ENCODE measurements around the gene AK2.
"Not testable (repeated sequence)": the region's sequence is repeated elsewhere in the genome, so short reads cannot be mapped to it uniquely, and the experiment has no call there.

Gene AK2

DNA sequence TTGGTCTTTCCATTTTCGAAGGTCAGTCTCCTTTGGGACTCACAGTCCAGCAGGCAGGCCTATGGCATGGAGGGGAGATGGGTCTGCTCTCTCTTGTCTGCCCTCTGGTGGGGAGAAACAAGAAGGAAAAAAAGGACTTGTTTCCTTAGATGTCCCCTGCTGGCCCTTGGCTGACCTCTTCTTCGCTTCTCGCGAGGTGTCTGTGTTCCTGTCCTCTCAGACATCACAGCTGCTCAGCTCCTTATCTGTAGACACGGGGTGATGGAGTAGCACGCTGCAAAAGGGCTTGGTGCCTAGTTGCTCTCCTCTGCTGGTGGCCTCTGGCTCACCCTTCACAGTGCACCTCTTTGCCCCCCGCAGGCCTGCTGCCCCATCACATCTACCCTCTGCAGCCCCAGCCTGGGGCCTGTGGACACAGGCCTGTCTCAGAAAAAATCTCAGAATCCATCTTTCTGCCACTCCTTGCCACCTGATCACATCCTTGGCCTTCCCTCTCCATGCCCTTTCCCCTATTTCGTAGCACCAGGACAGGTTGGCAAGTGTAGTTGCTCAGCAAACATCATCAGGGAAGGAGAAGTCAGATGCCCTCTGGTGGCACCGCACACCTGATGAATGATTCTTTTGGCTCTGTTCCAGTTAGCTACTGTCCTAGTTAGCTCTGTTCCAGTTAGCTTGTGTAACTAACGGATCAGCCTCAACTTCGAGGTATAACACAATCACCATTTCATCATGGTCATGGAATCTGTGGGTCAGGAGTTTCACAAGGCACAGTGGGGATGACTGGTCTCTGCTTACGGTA lies 18.7 kb upstream of the AK2 start:
- no peak for DNase-seq (ENCODE audit: low read depth in 2 of 2)

DNA sequence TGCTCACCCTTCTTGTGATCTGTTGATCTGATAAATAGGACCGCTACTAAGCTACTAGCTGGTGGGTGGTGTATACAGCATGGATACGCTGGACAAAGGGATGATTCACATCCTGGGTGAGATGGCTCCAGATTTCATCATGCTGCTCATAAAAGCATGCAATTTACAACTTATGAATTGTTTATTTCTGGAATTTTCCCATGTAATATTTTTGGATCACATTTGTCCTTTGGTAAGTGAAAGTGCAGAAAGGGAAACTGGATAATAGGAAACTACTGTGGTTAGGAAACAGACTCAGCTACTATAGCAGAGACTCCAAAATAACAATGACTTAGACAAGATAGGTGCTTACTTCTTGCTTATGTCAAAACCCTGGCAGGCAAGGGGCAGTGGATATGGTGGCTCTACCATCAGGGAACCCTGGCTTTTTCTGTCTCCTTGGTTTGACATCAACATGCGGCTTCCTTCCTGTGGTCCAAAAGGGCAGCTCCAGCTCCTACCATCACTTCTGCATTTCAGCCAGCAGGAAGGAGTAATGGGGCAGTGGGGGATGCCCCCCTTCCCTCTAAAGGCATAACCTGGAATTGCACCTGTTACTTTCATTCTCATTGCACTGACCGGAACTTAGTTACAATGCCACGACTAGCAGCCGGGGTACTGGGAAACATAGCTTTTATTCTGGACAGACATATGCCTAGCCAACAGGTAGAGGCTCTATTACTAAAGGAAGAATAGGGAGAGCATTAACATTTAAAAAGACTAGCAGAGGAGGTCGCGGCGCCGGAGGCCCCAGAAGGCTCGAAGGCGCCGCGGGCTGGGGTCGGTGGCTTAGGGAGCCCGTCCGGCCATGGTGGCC lies 13.8 kb upstream of the AK2 start:
- DNase-seq (ENCODE audit: low read depth in 2 of 2) = no peak

DNA sequence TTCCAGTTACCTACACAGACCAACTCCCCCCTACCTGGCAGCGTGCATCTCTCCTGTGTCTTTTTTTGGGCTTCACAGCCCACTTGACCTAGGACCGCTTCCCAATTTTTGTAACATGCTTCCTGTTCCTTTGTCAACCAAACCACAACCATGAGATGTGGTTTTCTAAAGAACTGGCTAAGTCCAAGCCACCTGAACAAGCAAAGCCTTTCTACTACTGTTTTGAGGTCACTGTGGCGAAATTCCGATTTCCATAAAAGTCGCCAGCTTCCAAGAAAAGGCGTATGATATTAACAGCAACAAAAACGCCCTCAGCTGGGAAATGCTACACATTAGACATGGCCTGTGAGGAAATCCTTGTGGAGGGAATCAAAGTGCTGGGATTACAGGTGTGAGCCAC lies 12.7 kb upstream of the AK2 start:
- DNase-seq (ENCODE audit: low read depth in 2 of 2) = no peak

DNA sequence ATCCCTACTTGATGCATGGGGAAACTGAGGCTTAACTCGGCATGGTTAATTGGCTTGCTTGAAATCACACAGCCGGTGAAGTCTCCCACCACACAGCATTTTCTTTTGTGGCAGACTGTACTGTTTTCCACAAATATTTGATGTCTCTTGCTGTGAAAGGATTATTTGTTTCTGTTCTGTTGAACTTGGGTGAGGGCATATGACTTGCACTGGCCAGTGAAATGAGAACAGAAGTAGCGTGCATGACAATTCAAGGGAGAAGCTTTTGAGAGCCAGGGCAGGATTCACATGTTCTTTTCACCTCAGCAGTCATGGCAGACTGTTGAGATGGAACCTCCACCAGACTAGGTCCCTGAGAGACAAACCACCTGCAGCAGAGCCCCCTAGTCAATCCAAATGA lies 11.7 kb upstream of the AK2 start:
- no peak for DNase-seq (ENCODE audit: low read depth in 2 of 2)

DNA sequence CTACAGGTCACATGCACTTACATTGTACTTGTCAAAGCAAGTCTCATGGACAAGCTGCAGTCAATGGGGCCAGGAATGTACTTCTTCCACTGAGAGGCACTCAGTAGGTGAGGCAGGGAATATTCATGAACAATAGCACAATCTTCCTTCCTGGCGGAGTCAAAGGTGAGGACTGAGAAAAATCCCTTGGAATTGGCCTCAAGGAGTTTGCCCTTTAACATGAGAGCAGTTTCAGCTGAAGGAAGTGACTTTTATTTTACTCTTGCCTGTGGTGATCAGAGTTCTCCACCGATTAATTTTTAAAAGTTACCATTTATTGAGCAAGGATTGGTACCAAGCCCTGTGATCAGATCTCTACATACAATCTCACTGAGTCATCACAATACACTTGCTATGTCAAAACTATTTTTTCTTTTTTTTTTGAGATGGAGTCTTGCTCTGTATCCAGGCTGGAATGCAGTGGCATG lies 11.2 kb upstream of the AK2 start:
- DNase-seq (ENCODE audit: low read depth in 2 of 2) = no peak

DNA sequence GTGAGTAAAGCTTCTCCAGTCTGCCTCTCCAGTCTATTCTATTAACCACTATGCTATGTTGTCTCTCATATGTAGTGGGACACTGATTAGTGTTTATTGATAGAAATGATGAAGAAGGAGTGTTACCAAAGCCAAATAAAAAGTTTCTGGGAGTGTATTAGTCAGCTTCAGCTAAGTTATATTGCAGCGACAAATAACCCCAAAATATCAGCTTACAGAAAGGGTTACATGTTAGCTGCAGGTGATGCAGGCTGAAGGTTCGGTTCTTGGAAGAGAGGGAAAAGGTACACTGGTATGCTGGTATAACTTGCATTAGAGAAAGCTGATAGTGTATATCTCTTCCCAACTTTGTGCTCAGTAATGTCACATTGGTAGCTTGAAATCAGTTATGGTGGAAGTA lies 10.6 kb upstream of the AK2 start:
- no peak for DNase-seq (ENCODE audit: low read depth in 2 of 2)

DNA sequence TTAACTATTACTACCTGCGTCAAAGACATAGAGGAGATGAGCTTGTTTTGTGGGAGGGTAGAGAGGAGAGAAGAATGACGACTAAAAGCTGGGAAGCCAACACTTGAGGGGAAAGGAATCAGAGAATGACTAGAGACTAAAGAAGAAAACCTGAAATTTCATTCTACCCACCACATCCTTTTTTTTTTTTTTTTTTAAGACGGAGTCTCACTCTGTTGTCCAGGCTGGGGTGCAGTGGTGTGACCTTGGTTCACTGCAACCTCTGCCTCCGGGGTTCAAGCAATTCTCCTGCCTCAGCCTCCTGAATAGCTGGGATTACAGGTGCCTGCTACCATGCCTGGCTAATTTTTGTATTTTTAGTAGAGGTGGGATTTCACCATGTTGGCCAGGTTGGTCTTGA lies 9.6 kb upstream of the AK2 start:
- not testable (repeated sequence) for DNase-seq (ENCODE audit: low read depth in 2 of 2)

DNA sequence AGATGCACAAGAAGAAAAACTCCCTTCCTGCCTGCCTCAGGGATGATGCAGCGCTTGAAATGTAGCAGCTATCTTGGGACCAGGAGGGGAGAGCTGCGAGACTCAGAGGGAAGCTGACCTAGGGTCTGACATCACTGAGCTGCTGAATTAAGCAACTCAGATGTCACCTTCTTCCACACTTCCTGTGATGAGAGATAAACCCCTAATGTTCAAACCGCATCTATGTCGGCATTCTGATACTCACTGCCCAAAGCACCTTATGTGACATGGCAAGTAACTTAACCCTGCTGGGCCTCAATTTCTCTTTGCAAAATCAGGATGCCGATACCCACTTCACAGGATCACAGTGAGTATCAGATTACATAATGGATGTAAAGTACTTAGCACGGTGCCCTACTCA lies 9.1 kb upstream of the AK2 start:
- peak in 1 of 2 donors; percentile 26 for DNase-seq (ENCODE audit: low read depth in 2 of 2)

DNA sequence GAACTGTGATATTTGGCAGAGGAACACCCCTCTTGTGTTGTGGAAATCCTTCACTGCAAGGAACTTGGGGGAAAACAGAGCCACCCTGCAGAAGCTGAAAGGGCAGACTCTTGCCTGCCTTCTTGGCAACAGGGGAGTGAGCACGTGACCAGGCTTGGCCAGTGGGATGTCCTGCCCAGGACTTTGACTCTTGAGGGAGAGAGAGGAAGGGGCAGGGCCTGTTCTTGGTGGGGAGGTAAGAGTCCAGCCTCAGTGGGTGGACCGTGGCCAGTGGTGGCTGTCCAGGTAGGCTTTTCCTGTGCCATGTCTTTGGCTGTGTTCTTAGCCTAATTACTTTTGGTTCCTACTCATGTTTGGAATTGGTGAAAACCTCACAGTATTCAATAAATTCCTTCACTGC lies 8.6 kb upstream of the AK2 start:
- DNase-seq (ENCODE audit: low read depth in 2 of 2) = no peak

DNA sequence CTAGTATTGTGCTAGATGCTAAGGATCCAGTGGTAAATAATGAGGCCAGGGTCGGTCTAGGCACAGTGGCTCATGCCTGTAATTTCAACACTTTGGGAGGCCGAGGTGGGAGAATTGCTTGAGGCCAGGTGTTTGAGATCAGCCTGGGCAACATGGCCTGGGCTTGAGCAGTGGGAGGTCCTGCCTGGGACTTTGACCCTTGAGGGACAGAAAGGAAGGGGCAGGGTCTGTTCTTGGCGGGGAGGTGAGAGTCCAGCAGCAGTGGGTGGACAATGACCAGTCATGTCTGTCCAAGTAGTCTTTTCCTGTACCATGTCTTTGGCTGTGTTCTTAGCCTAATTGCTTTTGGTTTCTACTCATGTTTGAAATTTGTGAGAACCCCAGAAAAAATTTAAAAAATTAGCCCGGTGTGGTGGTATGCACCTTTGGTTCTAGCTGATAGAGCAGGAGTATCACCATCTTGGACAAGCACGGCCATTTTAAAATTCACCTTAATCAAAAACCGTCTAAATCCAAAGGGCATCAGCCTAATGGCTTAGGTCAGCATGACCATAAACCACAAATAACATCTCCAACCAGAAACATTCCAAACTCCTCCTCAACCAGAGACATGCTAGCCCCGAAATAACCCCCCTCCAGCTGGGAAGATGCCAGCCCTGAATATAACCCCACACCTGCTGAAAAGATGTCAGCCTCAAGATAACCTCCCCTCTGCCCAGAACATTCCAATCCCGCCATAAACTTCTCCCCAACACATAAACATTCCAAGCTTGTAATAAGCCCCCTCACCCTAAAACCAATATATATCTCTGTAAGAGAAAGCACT lies 6.8 kb upstream of the AK2 start:
- no peak for DNase-seq (ENCODE audit: low read depth in 2 of 2)

DNA sequence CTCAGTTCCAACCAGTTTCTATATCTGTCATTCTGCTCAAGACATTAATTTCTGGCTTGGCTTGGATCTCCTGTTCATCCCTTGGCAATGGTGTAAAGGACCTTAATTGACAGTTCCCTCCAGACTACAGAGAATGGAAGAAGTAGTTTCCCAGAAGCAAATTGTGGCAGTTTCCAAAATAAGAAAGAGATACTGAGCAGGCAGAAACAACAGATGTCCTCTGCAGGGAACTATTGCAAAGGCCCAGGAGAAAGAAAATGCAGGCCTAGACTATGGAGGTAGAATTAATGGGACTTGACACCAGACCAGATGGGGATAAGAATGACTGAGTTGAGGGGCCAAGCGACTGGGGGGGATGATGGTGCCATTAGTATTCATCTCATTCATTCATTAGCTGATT lies 6.1 kb upstream of the AK2 start:
- DNase-seq (ENCODE audit: low read depth in 2 of 2) = no peak

DNA sequence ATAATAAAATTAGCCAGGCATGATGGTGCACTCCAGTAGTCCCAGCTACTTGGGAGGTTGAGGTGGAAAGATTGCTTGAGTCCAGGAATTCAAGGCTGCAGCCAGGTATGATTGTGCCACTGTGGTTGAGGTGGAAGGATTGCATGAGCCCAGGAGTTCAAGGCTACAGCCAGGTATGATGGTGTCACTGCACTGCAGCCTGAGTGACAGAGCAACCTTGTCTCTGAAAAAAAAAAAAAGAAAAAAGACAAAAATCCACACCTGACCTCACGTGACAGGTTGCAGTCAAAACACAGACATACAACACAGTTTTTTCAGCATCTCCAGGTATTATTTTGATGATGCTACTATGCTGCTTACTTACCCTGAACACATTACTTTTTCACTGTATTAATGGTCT lies 4.3 kb upstream of the AK2 start:
- DNase-seq (ENCODE audit: low read depth in 2 of 2) = no peak

DNA sequence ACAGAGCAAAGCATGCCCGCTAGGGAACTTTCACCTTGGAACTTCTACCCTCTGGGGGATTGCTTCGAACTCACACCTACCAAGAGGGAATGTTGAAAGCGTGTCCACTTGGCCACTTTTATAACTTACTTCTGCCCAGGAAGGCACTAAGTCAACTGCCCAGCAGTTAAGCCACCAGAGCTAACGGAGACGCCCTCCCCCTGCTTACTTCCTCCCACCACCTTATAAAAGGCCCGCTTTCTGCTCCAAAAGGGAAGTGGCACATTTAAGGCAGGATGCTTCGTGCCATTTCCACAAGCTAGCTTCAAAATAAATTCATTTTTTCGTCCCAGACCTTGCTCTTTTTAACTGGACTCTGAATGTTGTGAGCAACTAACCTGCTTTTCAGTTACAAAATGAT lies 3.2 kb upstream of the AK2 start:
- DNase-seq (ENCODE audit: low read depth in 2 of 2) = no peak

DNA sequence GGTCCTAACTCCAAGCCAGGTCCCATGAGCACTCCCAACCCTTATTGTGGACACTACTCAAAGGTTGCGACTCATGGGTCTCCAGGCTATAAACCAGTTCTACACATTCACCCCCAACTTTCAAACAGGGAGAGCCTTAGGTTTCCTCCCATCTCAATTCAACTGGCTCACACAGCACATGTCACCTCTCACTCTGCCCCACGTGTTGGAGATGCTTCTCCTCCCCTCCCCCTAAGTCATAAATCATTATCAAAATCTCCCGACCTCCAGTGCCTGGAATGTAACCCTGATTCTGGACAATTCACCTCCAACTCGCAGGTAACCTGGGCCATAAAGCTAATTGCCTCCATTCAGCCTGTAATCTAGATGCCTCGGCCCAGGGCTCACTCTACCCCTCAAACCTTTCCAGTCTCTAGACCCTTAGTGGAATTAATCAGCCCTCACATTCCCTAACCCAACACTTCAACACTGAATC lies 595 bp downstream of the AK2 start:
- no peak for DNase-seq (ENCODE audit: low read depth in 2 of 2)

DNA sequence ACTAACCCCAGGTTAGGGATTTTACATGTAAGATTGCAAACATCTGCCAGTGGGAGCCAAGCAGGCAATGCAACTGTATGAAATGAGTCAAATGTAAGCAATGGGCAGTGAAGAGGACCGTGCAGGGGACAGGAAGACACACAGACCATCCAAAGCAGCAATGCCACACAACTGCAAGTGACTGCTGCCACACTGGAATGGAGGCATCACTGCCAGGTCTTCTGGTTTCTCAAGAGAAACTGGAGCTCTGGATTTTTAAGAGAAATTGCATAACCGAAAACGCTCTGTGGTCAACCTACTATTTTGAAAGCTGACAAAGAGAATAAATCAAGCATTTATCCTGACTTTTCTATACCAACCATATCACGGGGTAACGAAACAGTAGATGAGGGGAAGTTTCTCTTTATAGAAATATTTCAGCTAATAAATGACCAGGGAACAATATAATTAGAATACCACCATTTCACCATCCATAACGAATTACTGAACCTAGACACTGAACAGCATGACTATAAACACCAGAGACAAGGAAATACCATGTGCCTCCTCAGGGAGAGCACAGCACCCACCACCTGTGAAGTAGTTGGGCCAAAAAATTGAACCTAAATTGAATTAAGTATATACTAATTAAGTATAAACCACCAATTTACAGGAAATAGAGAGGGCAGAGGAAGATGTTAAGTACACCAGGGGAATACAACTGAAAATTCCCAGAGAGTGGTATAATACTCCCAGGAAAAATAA lies 4.4 kb downstream of the AK2 start:
- DNase-seq (ENCODE audit: low read depth in 2 of 2) = no peak

DNA sequence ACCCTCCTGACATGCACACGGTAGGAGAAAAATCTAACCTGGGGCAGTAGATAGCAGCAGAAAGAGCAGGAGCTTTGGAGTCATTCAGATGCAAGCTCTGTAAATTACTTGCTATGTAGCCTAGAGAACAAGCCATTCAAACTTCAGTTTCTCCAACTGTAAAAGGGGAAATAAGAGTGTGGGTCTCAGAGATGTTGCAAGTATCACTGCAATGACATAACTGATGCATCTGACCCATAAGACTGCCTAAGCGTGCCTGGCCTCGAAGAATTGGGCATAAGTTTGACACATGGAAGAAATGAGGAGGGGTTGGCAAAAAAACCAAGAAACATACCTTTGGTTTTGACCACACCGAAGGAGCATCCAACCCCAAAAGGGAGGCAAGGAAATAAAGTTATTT lies 5.2 kb downstream of the AK2 start:
- DNase-seq (ENCODE audit: low read depth in 2 of 2) = no peak

DNA sequence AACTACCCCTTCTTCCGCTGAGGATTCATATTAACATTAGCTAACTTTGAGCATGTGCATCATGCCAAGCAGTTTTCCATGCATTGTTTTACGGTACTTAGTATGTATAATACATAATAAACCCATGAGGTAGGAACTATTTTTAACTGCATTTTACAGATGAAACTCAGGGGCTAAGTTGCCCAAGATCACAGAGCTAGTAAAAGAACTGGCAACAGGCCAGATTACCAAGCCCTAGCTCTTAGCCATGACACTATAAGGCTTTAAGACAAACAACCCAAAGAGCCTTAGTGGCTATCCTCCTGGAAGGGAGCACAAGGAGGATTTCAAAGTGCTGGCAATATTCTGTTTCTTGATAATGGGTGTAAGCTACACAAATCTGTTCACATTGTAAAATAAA lies 6.1 kb downstream of the AK2 start:
- no peak for DNase-seq (ENCODE audit: low read depth in 2 of 2)

DNA sequence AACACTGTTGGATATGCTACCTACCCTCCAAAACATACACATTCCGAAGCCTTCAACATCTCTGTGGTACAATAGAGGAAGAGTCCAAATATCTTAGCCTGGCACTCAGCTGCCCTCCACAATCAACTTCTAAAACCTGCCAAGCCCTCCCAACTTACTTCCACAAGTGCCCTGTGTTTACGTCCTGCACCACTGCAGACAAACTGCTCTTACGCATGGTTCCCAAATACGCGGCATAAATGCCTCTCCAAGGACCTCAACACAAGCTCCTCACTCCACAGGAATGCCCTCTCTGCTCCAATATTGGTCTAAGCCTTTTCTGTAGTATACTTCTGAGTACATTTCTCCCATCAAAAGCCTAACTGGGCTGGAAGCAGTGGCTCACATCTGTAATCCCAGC lies 6.8 kb downstream of the AK2 start:
- no peak for DNase-seq (ENCODE audit: low read depth in 2 of 2)

DNA sequence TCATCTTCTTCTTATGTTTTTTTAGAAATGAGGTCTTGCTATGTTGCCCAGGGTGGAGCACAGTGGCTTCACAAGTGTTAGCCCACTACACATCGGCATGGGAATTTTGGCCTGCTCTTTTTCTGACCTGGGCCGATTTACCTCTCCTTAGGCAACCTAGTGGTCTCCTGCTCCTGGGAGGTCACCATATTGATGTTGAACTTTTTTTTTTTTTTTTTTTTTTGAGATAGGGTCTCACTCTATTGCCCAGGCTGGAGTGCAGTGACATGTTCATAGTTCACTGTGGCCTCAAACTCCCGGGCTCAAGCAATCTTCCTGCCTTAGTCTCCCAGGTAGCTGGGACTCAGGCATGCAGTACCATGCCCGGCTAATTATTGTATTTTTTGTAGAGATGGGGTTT lies 7.5 kb downstream of the AK2 start:
- DNase-seq (ENCODE audit: low read depth in 2 of 2) = no peak

DNA sequence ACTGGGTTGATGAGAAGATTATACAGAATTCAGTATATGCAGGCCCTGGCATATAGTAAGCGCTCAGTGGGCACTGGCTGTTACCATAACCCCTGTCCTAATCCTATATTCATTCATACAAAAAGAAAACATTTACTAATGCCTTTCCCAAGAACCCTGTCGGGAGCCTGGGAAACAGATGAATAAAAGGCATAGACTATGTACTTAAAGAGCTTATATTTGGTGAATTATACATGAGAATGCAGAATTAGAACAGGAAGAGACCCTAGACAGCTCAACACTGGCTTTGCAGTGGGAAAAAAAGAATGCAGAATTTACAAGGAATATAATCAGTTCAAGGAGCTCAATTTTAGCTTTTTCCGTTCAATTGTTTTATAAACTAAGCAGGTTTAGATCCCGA lies 10.9 kb downstream of the AK2 start:
- no peak for DNase-seq (ENCODE audit: low read depth in 2 of 2)

DNA sequence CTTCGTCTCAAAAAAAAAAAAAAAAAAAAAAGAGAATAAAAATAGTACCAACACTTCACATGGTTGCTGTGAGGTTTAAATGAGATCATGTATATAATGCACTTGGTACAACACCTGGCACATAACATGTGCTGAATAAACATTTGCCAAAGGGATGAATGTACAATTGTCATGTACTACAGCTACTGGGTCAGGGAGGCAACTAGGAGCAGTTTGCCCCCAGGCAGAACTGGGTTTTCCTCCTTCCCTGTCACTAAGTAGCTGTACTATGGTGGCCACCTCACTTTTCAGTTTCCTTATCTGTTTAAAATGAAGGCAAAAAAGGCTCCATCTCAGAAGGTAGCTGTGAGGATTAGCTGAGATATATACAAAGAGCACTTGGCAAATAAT lies 11.5 kb downstream of the AK2 start:
- no peak for DNase-seq (ENCODE audit: low read depth in 2 of 2)
